Body of pancreas (tissue), 4 donors: ENCODE data around the gene BMAL1. TPM values are rescaled to one million over a fixed set of nuclear protein-coding genes. Genes with fewer than 3 reads are reported as not detected.

Source experiments
- ATAC-seq: fragments of 150-250 bp; one replicate; pipeline ENCODE4 v1.9.1; 2016
- DNase-seq, 4 donors: peaks; one replicate each; pipeline ENCODE4 v3.0.0-alpha.2; 2019
- H3K27ac ChIP-seq, 4 donors: fragments of 200-600 bp; sonication (generic); 1 replicate in 3 of 4; 2 replicates in 1 of 4; pipeline versions ENCODE4 v1.5.1 to v1.6.1; 2016 to 2019; ENCODE audit warnings: mild to moderate bottlenecking in 1 of 4, mixed read lengths in 1 of 4, moderate library complexity in 1 of 4
- H3K27me3 ChIP-seq, 2 donors: fragments of 200-600 bp; sonication (generic); one replicate each; pipeline ENCODE4 v1.6.0; 2016; ENCODE audit warnings: mild to moderate bottlenecking in 1 of 2
- H3K36me3 ChIP-seq, 2 donors: fragments of 200-600 bp; sonication (generic); replicated peaks in 1 of 2; 2 replicates each; pipeline ENCODE4 v1.5.1; 2016; ENCODE audit warnings: low read depth in 2 of 2; ENCODE audit not compliant: insufficient read depth in 1 of 2
- H3K4me1 ChIP-seq: fragments of 200-600 bp; sonication (generic); one replicate; pipeline ENCODE4 v1.6.0; 2016
- H3K4me3 ChIP-seq, 2 donors: fragments of 200-600 bp; sonication (generic); 1 replicate in 1 of 2; 2 replicates in 1 of 2; pipeline ENCODE4 v1.5.1; 2016 to 2019
- H3K9me3 ChIP-seq, 3 donors: fragments of 200-600 bp; sonication (generic); 1 replicate in 2 of 3; 2 replicates in 1 of 3; pipeline ENCODE4 v1.5.1; 2016
- CTCF ChIP-seq, 7 experiments: fragments of 450-650 bp in 4 of 7; fragments of 200-600 bp in 3 of 7; sonication (generic) in 3 of 7; IDR thresholded peaks; one replicate each; pipeline ENCODE4 v1.5.1; 2016 to 2019; ENCODE audit warnings: antibody characterized with exemption in 7 of 7
- POLR2A ChIP-seq, 3 donors: fragments of 450-650 bp; IDR thresholded peaks; one replicate each; pipeline ENCODE4 v1.6.1; 2016; ENCODE audit warnings: antibody characterized with exemption in 3 of 3, mild to moderate bottlenecking in 2 of 3
- WGBS, 2 donors: methylation state at CpG; one replicate each; pipeline ENCODE4 v1.1.5; 2017; 5-methylcytosine and 5-hydroxymethylcytosine counted together
- intact Hi-C: fragments of 100-400 bp; cut with DNase I; formaldehyde crosslinking; loops from one replicate; pipeline ENCODE4 v1.15.1; 2023
- total RNA-seq, 2 donors: library from RNA; depleted of rRNA; stranded (reverse); fragments of >200 nt; gene quantifications; one replicate each; pipeline ENCODE4 v1.1.0, GENCODE V29; 2016

Gene BMAL1
- total RNA-seq, 2 donors from 2014 or later: 19.5 to 35.3 TPM

DNA sequence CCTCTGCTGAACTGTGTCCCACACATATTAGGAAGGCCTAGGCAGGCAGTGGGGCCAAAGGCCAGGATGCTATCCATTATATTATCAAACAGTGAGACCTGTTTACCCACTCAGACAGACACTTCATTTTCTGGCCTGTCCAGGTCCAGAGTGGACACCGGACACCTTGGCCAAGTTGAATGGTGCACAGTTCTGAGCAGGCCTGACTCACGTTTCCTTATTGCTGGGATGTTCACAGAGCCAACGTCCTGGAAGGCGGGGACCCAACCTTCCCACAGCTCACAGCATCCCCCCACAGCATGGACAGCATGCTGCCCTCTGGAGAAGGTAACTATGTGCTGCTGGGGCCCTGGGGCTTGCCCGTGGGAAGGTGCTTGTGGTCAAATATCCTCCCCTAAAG, 98.8 kb downstream of the BMAL1 start:
- H3K9me3 ChIP-seq: no peaks in the 10 kb centered on the region
- no peak for ATAC-seq
- H3K27me3 ChIP-seq: no peaks in the 10 kb centered on the region

DNA sequence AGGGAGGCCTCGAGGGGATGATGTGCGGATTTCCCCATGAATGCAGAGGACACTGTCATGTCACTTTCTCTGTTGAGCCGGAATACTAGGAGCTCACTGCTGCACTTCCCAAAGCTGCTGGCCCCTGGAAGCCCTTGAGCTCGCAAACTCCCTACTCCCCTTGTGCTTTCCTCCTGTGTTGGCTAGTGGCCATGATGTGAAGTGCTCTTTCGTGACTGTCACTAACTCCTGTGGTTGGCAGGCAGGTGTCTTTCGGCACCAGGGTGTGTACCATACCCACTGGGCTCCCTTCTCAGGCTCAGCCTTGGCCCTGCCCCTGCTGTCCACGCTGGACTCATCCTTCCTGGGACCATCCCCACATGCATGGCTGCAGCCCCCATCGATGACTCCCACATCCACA, 99.2 kb downstream of the BMAL1 start:
- Histone ChIP-seq H3K27me3 (no peaks in the 10 kb centered on the region), H3K27ac (no peak overlapping the region), H3K36me3 (peaks cover 0 to 16% of the 10 kb centered on the region in 2 donors), H3K9me3 (no peaks in the 10 kb centered on the region), H3K4me3 (no peak overlapping the region), H3K4me1 (no peaks in the 10 kb centered on the region)
- intact Hi-C loops: no loop called here
- ATAC-seq (no peak), DNase-seq (no peak)
- TF ChIP-seq POLR2A (IDR thresholded peaks at IDR 0.05): no peak
- no peak for TF ChIP-seq CTCF (IDR thresholded peaks at IDR 0.05)
- WGBS, 2 donors: 96 to 97% methylated on average over 5 to 8 of the region's 8 CpGs

More for the DNA sequence above, 98.8 kb downstream of the BMAL1 start:
- TF ChIP-seq POLR2A (IDR thresholded peaks at IDR 0.05): no peak
- TF ChIP-seq CTCF (IDR thresholded peaks at IDR 0.05): no peak
- WGBS, 2 donors: 75 to 80% methylated on average over 1 to 5 of the region's 5 CpGs
- peaks cover 0 to 16% of the 10 kb centered on the region in 2 donors for H3K36me3 ChIP-seq
- H3K4me1 ChIP-seq: no peaks in the 10 kb centered on the region
- DNase-seq: no peak
- no peak overlapping the region for H3K27ac ChIP-seq
- intact Hi-C loops: no loop called here
- no peak overlapping the region for H3K4me3 ChIP-seq

DNA sequence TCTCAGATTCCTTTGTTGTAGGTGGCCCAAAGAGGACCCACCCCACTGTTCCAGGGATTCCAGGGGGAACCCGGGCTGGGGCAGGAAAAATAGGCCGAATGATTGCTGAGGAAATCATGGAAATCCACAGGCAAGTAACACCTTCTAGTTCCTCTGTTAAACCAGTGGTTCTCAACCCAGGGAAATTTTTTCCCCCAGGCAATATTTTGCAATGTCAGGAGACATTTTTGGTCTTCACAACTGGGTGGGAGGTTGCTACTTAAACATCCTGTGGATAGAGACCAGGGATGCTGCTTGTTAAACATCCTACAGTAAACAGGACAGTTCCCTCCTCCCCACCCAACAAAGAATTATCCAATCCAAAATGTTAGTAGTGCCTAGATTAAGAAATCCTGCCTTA, 100.7 kb downstream of the BMAL1 start:
- intact Hi-C loops: no loop called here
- Histone ChIP-seq H3K9me3 (no peaks in the 10 kb centered on the region), H3K4me3 (no peak overlapping the region), H3K27me3 (no peaks in the 10 kb centered on the region), H3K36me3 (peaks cover 0 to 10% of the 10 kb centered on the region in 2 donors), H3K4me1 (no peaks in the 10 kb centered on the region), H3K27ac (no peak overlapping the region)
- TF ChIP-seq CTCF (IDR thresholded peaks at IDR 0.05) (no peak), POLR2A (IDR thresholded peaks at IDR 0.05) (no peak)
- DNase-seq: no peak
- no peak for ATAC-seq
- 78 to 97% methylated on average over 2 of the region's 2 CpGs for WGBS, 2 donors

GRCh38 chr11:13380731-13381130, 103.1 kb downstream of the BMAL1 start:
- no peak for DNase-seq
- H3K27me3 ChIP-seq: no peaks in the 10 kb centered on the region
- H3K27ac ChIP-seq: no peak overlapping the region
- peaks cover 0 to 1% of the 10 kb centered on the region in 2 donors for H3K36me3 ChIP-seq
- no peaks in the 10 kb centered on the region for H3K9me3 ChIP-seq
- no peak for ATAC-seq
- 94 to 100% methylated on average over 2 of the region's 2 CpGs for WGBS, 2 donors
- intact Hi-C loops: no loop called here
- TF ChIP-seq POLR2A (IDR thresholded peaks at IDR 0.05): no peak
- no peak for TF ChIP-seq CTCF (IDR thresholded peaks at IDR 0.05)
- H3K4me3 ChIP-seq: no peak overlapping the region
- H3K4me1 ChIP-seq: no peaks in the 10 kb centered on the region

GRCh38 chr11:13382751-13383150, 105.2 kb downstream of the BMAL1 start:
- Histone ChIP-seq H3K4me3 (no peak overlapping the region), H3K36me3 (peaks cover 0 to 6% of the 10 kb centered on the region in 2 donors), H3K9me3 (no peaks in the 10 kb centered on the region), H3K27me3 (no peaks in the 10 kb centered on the region), H3K27ac (no peak overlapping the region), H3K4me1 (no peaks in the 10 kb centered on the region)
- intact Hi-C loops: no loop called here
- ATAC-seq (no peak), DNase-seq (no peak)
- TF ChIP-seq POLR2A (IDR thresholded peaks at IDR 0.05) (no peak), CTCF (IDR thresholded peaks at IDR 0.05) (no peak)
- 94 to 99% methylated on average over 3 of the region's 3 CpGs for WGBS, 2 donors
